D721Med (cell line): ENCODE data around the gene ERBB4.
"Not testable (repeated sequence)": the region's sequence is repeated elsewhere in the genome, so short reads cannot be mapped to it uniquely, and the experiment has no call there.

Source experiments
- DNase-seq: peaks from one replicate; pipeline ENCODE4 v3.0.0; 2011; ENCODE audit warnings: low spot score; ENCODE audit not compliant: insufficient read length
- FAIRE-seq: peaks from 2 replicates; lab custom pipeline; 2011; peaks lifted over from hg19 to GRCh38; lab: Jason Lieb, UNC
- CTCF ChIP-seq: IDR thresholded peaks from 2 replicates; pipeline ENCODE4 v1.5.1; 2012; ENCODE audit warnings: mild to moderate bottlenecking, control low read depth; ENCODE audit not compliant: insufficient read depth; ENCODE audit errors: missing control alignments

ERBB4 gene

GRCh38 chr2:212024040-212024439, 514.6 kb downstream of the ERBB4 start:
- DNase-seq (no peak), FAIRE-seq (no peak)
- no peak for TF ChIP-seq CTCF

- DNase-seq (no peak), FAIRE-seq (no peak)
- no peak for TF ChIP-seq CTCF
Observed at GRCh38 chr2:212022966-212023365, 515.6 kb downstream of the ERBB4 start.

- no peak for DNase-seq
- no peak for TF ChIP-seq CTCF
- FAIRE-seq = no peak
Observed at GRCh38 chr2:212021947-212022346, 516.7 kb downstream of the ERBB4 start.

- TF ChIP-seq CTCF = no peak
- FAIRE-seq = no peak
- DNase-seq = no peak
Observed at GRCh38 chr2:212015588-212015987, 523.0 kb downstream of the ERBB4 start.

GRCh38 chr2:212013626-212014025, 525.0 kb downstream of the ERBB4 start:
- DNase-seq (no peak), FAIRE-seq (no peak)

GRCh38 chr2:212010305-212010704, 528.3 kb downstream of the ERBB4 start:
- not testable (repeated sequence) for FAIRE-seq, DNase-seq

More at GRCh38 chr2:212013626-212014025, 525.0 kb downstream of the ERBB4 start:
- no peak for TF ChIP-seq CTCF

- FAIRE-seq (no peak), DNase-seq (no peak)
- no peak for TF ChIP-seq CTCF
Observed at GRCh38 chr2:212007972-212008371, 530.6 kb downstream of the ERBB4 start.
